Measurements from ENCODE around the gene TMEM61.
A peak's percentile ranks its signal among the peaks of the same experiment; 100 is the strongest.
"Not testable (repeated sequence)": the region's sequence is repeated elsewhere in the genome, so short reads cannot be mapped to it uniquely, and the experiment has no call there.

TMEM61 gene

DNA sequence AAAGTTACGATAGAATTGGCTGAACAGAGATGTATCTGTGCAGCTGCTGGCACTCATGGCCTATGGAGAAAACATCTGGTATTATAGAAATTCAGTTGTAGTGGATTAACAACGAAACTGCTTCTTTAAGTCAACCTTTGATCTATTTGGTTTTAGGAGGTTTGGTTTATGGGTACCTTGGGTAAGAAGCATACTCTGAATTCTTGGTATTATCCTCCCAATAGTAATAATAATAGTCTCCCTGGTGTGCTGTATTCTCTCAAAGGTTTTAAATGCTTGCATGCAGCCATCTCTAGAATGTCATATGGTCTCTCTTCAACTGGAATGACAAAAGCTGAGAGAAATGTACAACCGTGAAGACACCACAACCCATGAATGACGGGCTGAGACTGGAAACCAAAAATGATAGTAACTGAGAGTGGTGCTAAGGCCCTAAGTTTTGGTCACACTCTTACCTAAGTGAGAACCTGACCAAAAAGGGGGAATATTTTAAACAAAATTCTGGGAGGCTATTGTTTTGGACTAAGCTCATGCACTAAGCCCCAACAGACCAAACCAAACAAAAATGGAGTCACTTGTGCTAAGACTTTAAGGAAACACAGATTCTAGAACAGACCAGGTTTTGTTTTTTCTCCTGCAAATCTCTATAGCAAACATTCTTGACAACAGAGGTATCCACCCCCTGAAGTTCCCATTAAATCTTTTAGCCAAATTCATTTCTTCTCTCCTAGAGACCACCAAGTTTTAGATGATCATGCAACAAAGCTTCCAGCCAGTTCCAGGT, 17.6 kb upstream of the TMEM61 start:
- DNase-seq: no peak

DNA sequence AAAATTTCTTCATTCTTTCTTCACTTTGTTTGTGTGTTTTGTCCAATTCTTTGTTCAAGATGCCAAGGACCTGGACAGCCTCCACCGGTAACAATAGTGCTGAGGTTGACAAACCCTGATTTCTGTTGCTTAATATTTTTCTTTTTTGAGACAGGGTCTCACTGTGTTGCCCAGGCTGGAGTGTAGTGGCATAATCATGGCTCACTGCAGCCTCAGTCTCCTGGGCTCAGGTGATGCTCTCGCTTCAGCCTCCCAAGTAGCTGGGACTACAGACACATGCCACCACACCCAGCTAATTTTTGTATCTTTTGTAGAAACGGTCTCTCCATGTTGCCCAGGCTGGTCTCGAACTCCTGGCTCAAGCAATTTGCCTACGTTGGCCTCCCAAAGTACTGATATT, 16.6 kb upstream of the TMEM61 start:
- DNase-seq: not testable (repeated sequence)

- peak; percentile 88 to 94 for DNase-seq
Observed at GRCh38 chr1:54965624-54966340, 14.6 kb upstream of the TMEM61 start.

DNA sequence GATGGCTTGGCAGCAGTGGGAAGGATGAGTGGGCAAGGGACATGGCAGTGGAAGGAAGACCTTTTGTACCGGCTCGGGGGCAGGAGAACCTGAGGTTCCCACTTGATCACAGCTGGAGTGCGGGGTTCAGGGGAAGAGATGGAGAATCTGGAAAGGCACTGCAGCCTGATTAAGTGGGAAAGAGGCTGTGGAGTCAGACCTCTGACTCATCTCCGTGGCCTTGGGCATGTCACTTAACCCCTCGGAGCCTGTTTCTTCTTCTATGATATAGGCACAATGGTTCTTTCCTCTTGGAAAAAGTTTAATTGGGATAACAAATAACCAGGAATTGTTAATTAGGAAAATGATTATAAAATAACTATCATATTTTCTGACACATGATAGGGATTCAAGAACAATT, 13.1 kb upstream of the TMEM61 start:
- no peak for DNase-seq

DNA sequence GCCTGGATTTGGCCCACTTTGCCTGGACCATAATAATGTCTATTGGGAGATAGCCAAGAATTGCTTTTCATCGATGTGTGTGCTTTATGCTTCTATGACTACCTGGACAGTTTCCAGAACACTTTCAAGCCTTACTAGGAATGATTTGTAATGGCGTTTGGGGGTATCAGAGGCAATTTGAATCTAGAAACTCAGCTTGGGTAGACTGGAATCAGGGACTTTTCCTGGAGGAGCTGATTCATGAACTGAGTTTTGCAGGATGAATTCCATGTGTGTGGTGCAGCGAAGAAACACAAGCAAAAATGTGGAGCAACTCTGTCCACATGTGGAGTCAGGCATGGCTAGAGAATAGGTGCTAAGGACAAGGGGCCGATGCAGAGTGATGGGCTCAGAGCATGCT, 11.9 kb upstream of the TMEM61 start:
- DNase-seq: no peak

GRCh38 chr1:54969879-54970278, 10.5 kb upstream of the TMEM61 start:
- DNase-seq: no peak

GRCh38 chr1:54970901-54971300, 9.5 kb upstream of the TMEM61 start:
- no peak for DNase-seq

- no peak for DNase-seq
Observed at GRCh38 chr1:54971317-54971791, 9.1 kb upstream of the TMEM61 start.

DNA sequence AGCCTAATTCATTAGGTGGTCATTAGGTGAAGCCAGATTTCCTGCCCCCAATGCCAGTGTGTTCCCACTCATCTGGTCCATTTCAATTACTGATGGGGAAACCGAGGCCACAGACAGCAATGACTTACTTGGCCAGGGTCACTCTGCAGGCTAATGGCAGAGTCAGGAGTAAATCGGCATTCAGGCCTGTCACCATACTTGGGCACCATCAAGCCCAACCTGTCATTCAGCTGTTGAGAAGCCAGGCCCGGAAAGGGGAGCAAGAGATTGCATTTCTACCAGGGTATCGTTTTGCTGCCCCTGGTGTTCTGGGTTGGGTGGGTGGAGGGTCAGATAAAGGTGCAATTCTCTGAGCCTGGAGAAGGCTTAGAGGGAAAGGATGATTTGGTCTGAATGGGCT, 8.0 kb upstream of the TMEM61 start:
- no peak for DNase-seq

GRCh38 chr1:54973205-54973921, 7.1 kb upstream of the TMEM61 start:
- no peak for DNase-seq

- DNase-seq: no peak
Observed at GRCh38 chr1:54975356-54976108, 4.9 kb upstream of the TMEM61 start.

GRCh38 chr1:54976747-54977146, 3.7 kb upstream of the TMEM61 start:
- no peak for DNase-seq

GRCh38 chr1:54977533-54978297, 2.7 kb upstream of the TMEM61 start:
- DNase-seq: no peak

DNA sequence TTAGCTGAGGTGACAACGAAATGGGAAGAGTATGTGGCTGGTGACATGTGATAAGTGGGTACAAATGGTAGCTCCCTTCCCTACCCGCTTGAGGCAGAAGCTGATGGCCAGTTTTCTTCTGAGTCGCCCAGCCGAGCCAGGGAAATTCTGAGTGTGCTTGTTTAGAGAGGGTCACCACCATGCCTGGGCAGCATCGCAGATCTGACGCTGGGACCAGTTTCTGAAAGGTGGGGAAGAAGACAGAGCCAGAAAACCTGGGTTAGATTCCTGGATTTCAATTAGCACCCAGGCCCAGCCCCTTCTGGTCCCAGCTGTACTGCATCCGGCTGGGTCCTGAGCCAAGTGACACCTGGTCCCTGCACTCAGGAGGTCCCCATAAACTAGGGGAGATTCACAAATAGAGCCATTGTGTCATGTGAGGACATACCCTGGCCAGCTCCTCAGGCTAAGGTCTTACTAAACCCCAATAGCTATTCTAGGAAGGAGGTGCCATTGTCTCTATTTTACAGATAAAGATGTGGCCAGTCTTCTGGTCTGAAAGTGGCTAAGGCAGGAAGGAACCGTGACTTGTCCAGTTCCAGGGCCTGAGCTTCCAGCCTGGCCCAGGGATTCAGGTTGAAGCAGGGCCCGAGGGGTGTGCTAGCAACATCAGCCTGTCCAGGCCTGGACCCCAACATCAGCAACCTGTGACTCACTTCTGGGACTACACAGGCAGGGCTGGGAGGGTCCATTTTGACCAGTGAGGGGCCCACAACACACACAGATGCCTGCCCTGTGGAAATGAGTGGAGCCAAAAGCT, 1.7 kb upstream of the TMEM61 start:
- no peak for DNase-seq

DNA sequence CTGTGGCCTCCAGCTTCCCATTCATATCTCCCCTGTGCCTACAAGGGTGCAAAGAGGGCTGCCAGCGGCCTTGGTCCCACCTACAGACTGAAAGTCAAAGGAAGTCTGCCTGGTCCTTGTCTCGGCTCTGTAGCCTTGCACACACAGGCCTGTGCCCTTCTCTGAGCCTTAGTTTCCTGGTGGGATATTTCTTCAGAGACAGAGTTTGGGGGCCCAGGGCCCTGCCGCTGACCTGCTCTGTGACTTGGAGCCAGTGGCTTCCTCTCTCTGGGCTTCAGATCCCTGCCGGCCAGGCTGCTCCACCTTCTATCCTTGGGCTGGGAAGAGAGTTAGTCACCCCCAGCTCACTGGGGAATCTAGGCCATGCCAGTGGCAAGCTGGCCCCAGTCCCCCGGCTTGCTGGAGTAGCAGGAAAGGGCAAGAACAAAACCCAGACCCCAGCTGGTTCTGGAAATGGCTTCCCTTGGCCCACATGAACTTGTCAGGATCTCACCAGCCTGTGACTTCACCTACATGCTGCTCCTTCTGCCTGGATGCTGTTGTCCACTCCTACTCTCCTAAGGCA, 1.0 kb upstream of the TMEM61 start:
- DNase-seq: no peak

DNA sequence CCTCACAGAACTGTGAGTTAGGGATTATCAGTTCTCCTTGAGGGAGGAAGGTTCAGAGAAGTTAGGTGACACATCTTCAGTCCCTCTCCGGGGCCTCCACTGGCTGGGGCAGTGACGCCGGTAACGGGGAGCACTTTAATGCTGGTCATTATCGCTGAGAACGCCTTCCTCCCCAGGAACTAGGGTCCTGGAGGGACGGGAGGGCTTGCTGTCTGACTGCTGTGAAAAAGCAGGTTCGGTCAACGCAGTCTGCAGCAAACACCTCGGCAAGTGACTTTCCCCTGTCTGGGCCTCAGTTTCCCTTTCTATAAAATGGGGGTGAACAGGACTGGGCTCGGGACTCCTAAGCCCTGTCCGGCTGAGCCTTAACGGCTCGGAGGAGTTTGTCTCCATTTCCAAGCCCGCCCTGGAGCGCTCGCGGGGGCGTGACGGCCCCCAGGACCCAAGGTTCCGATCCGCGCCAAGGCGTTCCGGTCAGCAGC, 341 bp upstream of the TMEM61 start:
- DNase-seq: no peak

DNA sequence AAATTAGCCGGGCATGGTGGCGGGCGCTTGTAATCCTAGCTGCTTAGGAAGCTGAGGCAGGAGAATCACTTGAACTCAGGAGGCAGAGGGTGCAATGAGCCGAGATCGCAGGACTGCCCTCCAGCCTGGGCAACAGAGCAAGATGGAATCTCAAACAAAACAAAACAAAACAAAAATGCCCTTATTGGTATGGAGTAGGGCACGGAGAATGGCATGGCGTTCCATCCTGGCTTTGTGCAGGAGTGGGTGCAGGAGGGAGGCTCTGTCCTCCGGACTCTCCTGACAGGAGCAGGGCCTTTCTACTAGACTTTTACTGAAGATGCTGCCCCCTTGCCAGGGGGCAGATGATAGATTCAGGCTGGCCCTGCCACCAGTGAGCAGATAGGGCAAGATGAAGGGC, 1.0 kb downstream of the TMEM61 start:
- no peak for DNase-seq

GRCh38 chr1:54982739-54983138, 2.3 kb downstream of the TMEM61 start:
- no peak for DNase-seq

- DNase-seq: no peak
Observed at GRCh38 chr1:54984131-54984842, 3.9 kb downstream of the TMEM61 start.

DNA sequence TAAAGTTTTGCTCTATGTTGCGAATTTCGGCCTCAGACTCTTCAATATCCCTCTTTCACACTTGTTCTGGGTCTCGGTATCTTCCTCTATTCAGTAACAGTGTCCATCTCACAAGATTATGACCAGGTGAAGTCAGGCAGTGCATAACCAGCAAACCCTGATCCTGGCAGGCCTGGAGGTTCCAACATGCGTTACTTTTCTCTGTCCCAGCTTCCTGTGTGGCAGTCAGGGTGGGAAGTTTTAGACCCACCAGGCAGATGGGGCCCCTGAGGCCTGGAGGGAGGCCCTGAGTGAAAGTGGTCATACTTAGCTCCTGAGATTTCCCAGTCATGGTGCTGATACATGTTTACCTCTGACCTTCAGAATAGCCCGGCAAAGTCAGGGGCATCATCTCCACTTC, 5.1 kb downstream of the TMEM61 start:
- no peak for DNase-seq

Measured in AML-193 (cell line).